ENCODE measurements around the gene CFAP97D1. TPM values are rescaled to one million over a fixed set of nuclear protein-coding genes. Genes with fewer than 3 reads are reported as not detected.

Gene CFAP97D1
- total RNA-seq, 2 experiments from 2014 or later = not detected

- ATAC-seq (ENCODE audit: low read depth) (no peak), DNase-seq (no peak)
- POLR2A ChIA-PET = no interaction called here
- no peaks in the 10 kb centered on the region for H3K36me3 Mint-ChIP-seq
- no peak overlapping the region for H3K4me3 Mint-ChIP-seq
- H3K4me1 Mint-ChIP-seq = no peaks in the 10 kb centered on the region
- H3K27me3 Mint-ChIP-seq = no peaks in the 10 kb centered on the region
- H3K27ac Mint-ChIP-seq = no peak overlapping the region
- H3K9me3 Mint-ChIP-seq = no peaks in the 10 kb centered on the region
Observed at GRCh38 chr17:43813386-43813785, 33.2 kb downstream of the CFAP97D1 start.

- no peak overlapping the region for H3K27ac Mint-ChIP-seq
- no peaks in the 10 kb centered on the region for H3K4me1 Mint-ChIP-seq
- ATAC-seq (ENCODE audit: low read depth) = no peak
- H3K4me3 Mint-ChIP-seq = no peak overlapping the region
- POLR2A ChIA-PET = no interaction called here
- DNase-seq = no peak
- no peaks in the 10 kb centered on the region for H3K36me3 Mint-ChIP-seq
- no peaks in the 10 kb centered on the region for H3K27me3 Mint-ChIP-seq
- no peaks in the 10 kb centered on the region for H3K9me3 Mint-ChIP-seq
Observed at GRCh38 chr17:43814026-43814425, 33.8 kb downstream of the CFAP97D1 start.

GRCh38 chr17:43814714-43815113 lies 34.5 kb downstream of the CFAP97D1 start:
- POLR2A ChIA-PET = no interaction called here
- Mint-ChIP-seq H3K36me3 (no peaks in the 10 kb centered on the region), H3K27ac (no peak overlapping the region), H3K4me1 (no peaks in the 10 kb centered on the region), H3K27me3 (peaks cover 4% of the 10 kb centered on the region), H3K9me3 (no peaks in the 10 kb centered on the region), H3K4me3 (no peak overlapping the region)
- DNase-seq (no peak), ATAC-seq (ENCODE audit: low read depth) (no peak)

- no peaks in the 10 kb centered on the region for H3K9me3 Mint-ChIP-seq
- no peaks in the 10 kb centered on the region for H3K36me3 Mint-ChIP-seq
- no peak overlapping the region for H3K27ac Mint-ChIP-seq
- ATAC-seq (ENCODE audit: low read depth) (no peak), DNase-seq (no peak)
- H3K27me3 Mint-ChIP-seq = peaks cover 6% of the 10 kb centered on the region
- H3K4me1 Mint-ChIP-seq = no peaks in the 10 kb centered on the region
- POLR2A ChIA-PET = no interaction called here
- H3K4me3 Mint-ChIP-seq = no peak overlapping the region
Observed at GRCh38 chr17:43816336-43817320, 36.4 kb downstream of the CFAP97D1 start.

GRCh38 chr17:43817826-43818225 lies 37.6 kb downstream of the CFAP97D1 start:
- no peak overlapping the region for H3K27ac Mint-ChIP-seq
- POLR2A ChIA-PET = interaction anchor here (0.6 kb wide), 1 partner anchor 31 kb away, joined by 3 read pairs; no protein-coding TSS in a partner anchor
- no peak overlapping the region for H3K4me3 Mint-ChIP-seq

GRCh38 chr17:43818966-43819365 lies 38.7 kb downstream of the CFAP97D1 start:
- H3K4me3 Mint-ChIP-seq = no peak overlapping the region
- no peaks in the 10 kb centered on the region for H3K36me3 Mint-ChIP-seq
- no peak for ATAC-seq (ENCODE audit: low read depth)
- peaks cover 6% of the 10 kb centered on the region for H3K27me3 Mint-ChIP-seq
- H3K9me3 Mint-ChIP-seq = no peaks in the 10 kb centered on the region
- no peak for DNase-seq
- H3K4me1 Mint-ChIP-seq = no peaks in the 10 kb centered on the region
- POLR2A ChIA-PET = no interaction called here
- H3K27ac Mint-ChIP-seq = no peak overlapping the region

More at GRCh38 chr17:43817826-43818225, 37.6 kb downstream of the CFAP97D1 start:
- no peaks in the 10 kb centered on the region for H3K4me1 Mint-ChIP-seq
- ATAC-seq (ENCODE audit: low read depth) (no peak), DNase-seq (no peak)
- no peaks in the 10 kb centered on the region for H3K36me3 Mint-ChIP-seq
- no peaks in the 10 kb centered on the region for H3K9me3 Mint-ChIP-seq
- H3K27me3 Mint-ChIP-seq = peaks cover 6% of the 10 kb centered on the region

GRCh38 chr17:43820759-43821158 lies 40.5 kb downstream of the CFAP97D1 start:
- H3K27ac Mint-ChIP-seq = no peak overlapping the region
- no peak overlapping the region for H3K4me3 Mint-ChIP-seq
- ATAC-seq (ENCODE audit: low read depth) (no peak), DNase-seq (no peak)
- no peaks in the 10 kb centered on the region for H3K4me1 Mint-ChIP-seq
- peaks cover 6% of the 10 kb centered on the region for H3K27me3 Mint-ChIP-seq
- H3K9me3 Mint-ChIP-seq = no peaks in the 10 kb centered on the region
- POLR2A ChIA-PET = no interaction called here
- no peaks in the 10 kb centered on the region for H3K36me3 Mint-ChIP-seq

GRCh38 chr17:43822570-43823190 lies 42.4 kb downstream of the CFAP97D1 start:
- Mint-ChIP-seq H3K36me3 (no peaks in the 10 kb centered on the region), H3K27me3 (peaks cover 6% of the 10 kb centered on the region), H3K4me1 (no peaks in the 10 kb centered on the region), H3K9me3 (no peaks in the 10 kb centered on the region), H3K27ac (no peak overlapping the region), H3K4me3 (no peak overlapping the region)
- DNase-seq (no peak), ATAC-seq (ENCODE audit: low read depth) (no peak)
- POLR2A ChIA-PET = no interaction called here

GRCh38 chr17:43823350-43824084 lies 43.3 kb downstream of the CFAP97D1 start:
- Mint-ChIP-seq H3K27me3 (peaks cover 7% of the 10 kb centered on the region), H3K27ac (no peak overlapping the region), H3K9me3 (no peaks in the 10 kb centered on the region), H3K4me1 (no peaks in the 10 kb centered on the region), H3K4me3 (no peak overlapping the region), H3K36me3 (no peaks in the 10 kb centered on the region)
- ATAC-seq (ENCODE audit: low read depth) (no peak), DNase-seq (no peak)
- POLR2A ChIA-PET = no interaction called here

GRCh38 chr17:43825567-43825966 lies 45.3 kb downstream of the CFAP97D1 start:
- Mint-ChIP-seq H3K27ac (no peak overlapping the region), H3K36me3 (no peaks in the 10 kb centered on the region), H3K9me3 (no peaks in the 10 kb centered on the region), H3K4me1 (no peaks in the 10 kb centered on the region), H3K4me3 (no peak overlapping the region), H3K27me3 (peaks cover 2% of the 10 kb centered on the region)
- POLR2A ChIA-PET = no interaction called here
- DNase-seq = no peak
- ATAC-seq (ENCODE audit: low read depth) = no peak

GRCh38 chr17:43826206-43826605 lies 46.0 kb downstream of the CFAP97D1 start:
- peaks cover 7% of the 10 kb centered on the region for H3K27me3 Mint-ChIP-seq
- H3K9me3 Mint-ChIP-seq = no peaks in the 10 kb centered on the region
- POLR2A ChIA-PET = no interaction called here
- H3K4me3 Mint-ChIP-seq = no peak overlapping the region
- ATAC-seq (ENCODE audit: low read depth) (no peak), DNase-seq (no peak)
- no peaks in the 10 kb centered on the region for H3K4me1 Mint-ChIP-seq
- no peaks in the 10 kb centered on the region for H3K36me3 Mint-ChIP-seq
- H3K27ac Mint-ChIP-seq = no peak overlapping the region

- DNase-seq (no peak), ATAC-seq (ENCODE audit: low read depth) (no peak)
- H3K36me3 Mint-ChIP-seq = no peaks in the 10 kb centered on the region
- POLR2A ChIA-PET = no interaction called here
- H3K9me3 Mint-ChIP-seq = no peaks in the 10 kb centered on the region
- no peak overlapping the region for H3K27ac Mint-ChIP-seq
- peaks cover 19% of the 10 kb centered on the region for H3K27me3 Mint-ChIP-seq
- no peak overlapping the region for H3K4me3 Mint-ChIP-seq
- peaks cover 1% of the 10 kb centered on the region for H3K4me1 Mint-ChIP-seq
Observed at GRCh38 chr17:43827596-43827995, 47.4 kb downstream of the CFAP97D1 start.

- DNase-seq (no peak), ATAC-seq (ENCODE audit: low read depth) (no peak)
- H3K36me3 Mint-ChIP-seq = peaks cover 2% of the 10 kb centered on the region
- H3K27me3 Mint-ChIP-seq = peaks cover 34% of the 10 kb centered on the region
- POLR2A ChIA-PET = no interaction called here
- H3K27ac Mint-ChIP-seq = no peak overlapping the region
- H3K4me1 Mint-ChIP-seq = peaks cover 5% of the 10 kb centered on the region
- peaks cover 3% of the 10 kb centered on the region for H3K9me3 Mint-ChIP-seq
- no peak overlapping the region for H3K4me3 Mint-ChIP-seq
Observed at GRCh38 chr17:43829738-43830137, 49.5 kb downstream of the CFAP97D1 start.
